B cell (primary cell): ENCODE results near the gene CSRNP2. TPM values are rescaled to one million over a fixed set of nuclear protein-coding genes. Genes with fewer than 3 reads are reported as not detected.

Experiments
- ATAC-seq: fragments of 200-7000 bp; cut with Tn5 transposase; one replicate; pipeline ENCODE4 v1.10.0; 2021; ENCODE audit warnings: low read depth, mild to moderate bottlenecking, moderate number of reproducible peaks, moderate library complexity
- CTCF ChIA-PET: fragments of 350-600 bp; sonication (Branson Sonifier 250); formaldehyde crosslinking; loops from one replicate; lab custom pipeline; 2021; ENCODE audit warnings: antibody characterized with exemption, inconsistent platforms; lab: Charles Lee
- POLR2A ChIA-PET: fragments of 350-600 bp; sonication (Branson Sonifier 250); formaldehyde crosslinking; loops from one replicate; lab custom pipeline; 2021; ENCODE audit warnings: antibody characterized with exemption; lab: Charles Lee
- DNase-seq: peaks from one replicate; pipeline ENCODE4 v3.0.0; 2013
- H2AFZ ChIP-seq: 2 replicates; pipeline ENCODE4 v1.6.1; 2012; ENCODE audit warnings: mild to moderate bottlenecking, low read depth, low read length; ENCODE audit not compliant: insufficient read depth, poor library complexity, severe bottlenecking
- H3K27ac ChIP-seq, 2 donors: 1 replicate in 1 of 2; 2 replicates in 1 of 2; pipeline ENCODE4 v1.5.1; 2012 to 2013; ENCODE audit warnings: low read length in 2 of 2, mild to moderate bottlenecking in 2 of 2, moderate library complexity in 1 of 2
- H3K27me3 ChIP-seq, 4 experiments: fragments of 200-600 bp in 1 of 4; sonication (generic) in 1 of 4; replicated peaks in 1 of 4; 1 replicate in 2 of 4; 2 replicates in 2 of 4; pipeline versions ENCODE4 v1.6.1 to v1.7.0; 2013 to 2016; ENCODE audit warnings: low read length in 3 of 4, mild to moderate bottlenecking in 2 of 4, mixed read lengths in 1 of 4, moderate library complexity in 1 of 4; ENCODE audit not compliant: insufficient read depth in 4 of 4, control insufficient read depth in 3 of 4; ENCODE audit errors: control extremely low read depth in 1 of 4
- H3K36me3 ChIP-seq, 2 experiments: replicated peaks in 1 of 2; 1 replicate in 1 of 2; 2 replicates in 1 of 2; pipeline versions ENCODE4 v1.6.1 to v1.7.1; 2013; ENCODE audit warnings: low read length in 1 of 2; ENCODE audit not compliant: insufficient read depth in 2 of 2, control insufficient read depth in 1 of 2; ENCODE audit errors: control extremely low read depth in 1 of 2, extremely low read depth in 1 of 2
- H3K4me1 ChIP-seq, 2 donors: fragments of 200-600 bp in 1 of 2; sonication (generic) in 1 of 2; 1 replicate in 1 of 2; 2 replicates in 1 of 2; pipeline versions ENCODE4 v1.5.1 to v1.6.1; 2013 to 2017; ENCODE audit warnings: low read length in 2 of 2; ENCODE audit not compliant: control insufficient read depth in 2 of 2, insufficient read depth in 2 of 2
- H3K4me2 ChIP-seq: replicated peaks from 2 replicates; pipeline ENCODE3; 2012; ENCODE audit warnings: mild to moderate bottlenecking, low read depth, low read length; ENCODE audit not compliant: poor library complexity, severe bottlenecking
- H3K4me3 ChIP-seq, 5 experiments: fragments of 200-600 bp in 1 of 5; sonication (generic) in 1 of 5; 1 replicate in 3 of 5; 2 replicates in 2 of 5; pipeline versions ENCODE4 v1.5.1 to v1.7.0; 2011 to 2016; ENCODE audit warnings: low read length in 4 of 5, mild to moderate bottlenecking in 4 of 5, low read depth in 2 of 5, control low read depth in 1 of 5, moderate library complexity in 1 of 5; ENCODE audit not compliant: insufficient read depth in 1 of 5; ENCODE audit errors: control extremely low read depth in 1 of 5, extremely low read depth in 1 of 5
- H3K79me2 ChIP-seq: fragments of 200-600 bp; sonication (generic); one replicate; pipeline ENCODE4 v1.6.0; 2016; ENCODE audit warnings: low read length; ENCODE audit not compliant: control insufficient read depth, insufficient read depth
- H3K9ac ChIP-seq: fragments of 200-600 bp; sonication (generic); 2 replicates; pipeline ENCODE4 v1.6.1; 2017; ENCODE audit warnings: mild to moderate bottlenecking, low read length, moderate library complexity
- H3K9me3 ChIP-seq, 3 donors: one replicate each; pipeline versions ENCODE4 v1.6.1 to v1.7.1; 2013; ENCODE audit warnings: low read length in 2 of 3; ENCODE audit not compliant: control insufficient read depth in 2 of 3, insufficient read depth in 1 of 3; ENCODE audit errors: control extremely low read depth in 1 of 3
- H4K20me1 ChIP-seq: 2 replicates; pipeline ENCODE4 v1.6.0; 2012; ENCODE audit warnings: mild to moderate bottlenecking, low read length; ENCODE audit not compliant: insufficient read depth, control insufficient read depth, poor library complexity, severe bottlenecking
- H3K27ac Mint-ChIP-seq: one replicate; pipeline ENCODE4 v1.8.0; 2021; ENCODE audit warnings: mixed read lengths
- H3K27me3 Mint-ChIP-seq: one replicate; pipeline ENCODE4 v1.8.0; 2021; ENCODE audit warnings: mixed read lengths
- H3K4me1 Mint-ChIP-seq: one replicate; pipeline ENCODE4 v1.8.0; 2021; ENCODE audit warnings: mixed read lengths
- H3K4me3 Mint-ChIP-seq: one replicate; pipeline ENCODE4 v1.8.0; 2021; ENCODE audit warnings: mixed read lengths
- H3K9me3 Mint-ChIP-seq: one replicate; pipeline ENCODE4 v1.8.0; 2022; ENCODE audit warnings: mixed read lengths; ENCODE audit not compliant: insufficient read depth
- CTCF ChIP-seq: fragments of 200-600 bp; IDR thresholded peaks from one replicate; pipeline ENCODE4 v1.8.0; 2022; ENCODE audit warnings: antibody characterized with exemption, mild to moderate bottlenecking
- EZH2 ChIP-seq: IDR thresholded peaks from 2 replicates; pipeline ENCODE4 v1.6.1; 2012; ENCODE audit warnings: borderline replicate concordance, low read depth, mild to moderate bottlenecking, moderate library complexity, low read length; ENCODE audit not compliant: insufficient read depth, poor library complexity, severe bottlenecking
- WGBS: methylation state at CpG from one replicate; pipeline ENCODE4 v1.1.5; 2013; ENCODE audit warnings: missing lambda C conversion rate; ENCODE audit not compliant: insufficient coverage; 5-methylcytosine and 5-hydroxymethylcytosine counted together
- intact Hi-C: fragments of 100-400 bp; cut with micrococcal nuclease; formaldehyde crosslinking; loops from one replicate; pipeline ENCODE4 v1.10.0; 2022
- polyA plus RNA-seq: library from polyadenylated mRNA; depleted of rRNA; stranded (reverse); fragments of >200 nt; gene quantifications from 2 replicates; pipeline ENCODE4 v1.2.3, GENCODE V29; 2012
- total RNA-seq, 2 donors: library from RNA; stranded (reverse); fragments of 120-200 nt in 1 of 2; gene quantifications; 1 replicate in 1 of 2; 2 replicates in 1 of 2; pipeline versions ENCODE4 v1.2.3 to v1.2.4, GENCODE V29; 2013 to 2022

CSRNP2 gene
- total and polyA plus RNA-seq, 2 donors (not counting 1 experiment from before 2014, with no cell fraction given) = 10.3 to 49.8 TPM

GRCh38 chr12:51067771-51068170 lies 15.6 kb downstream of the CSRNP2 start:
- no peaks in the 10 kb centered on the region for H4K20me1 ChIP-seq
- H3K9ac ChIP-seq = no peak overlapping the region
- WGBS = 95% methylated on average over 7 of the region's 7 CpGs
- H3K27me3 ChIP-seq = no peaks in the 10 kb centered on the region
- POLR2A ChIA-PET = no interaction called here
- no peaks in the 10 kb centered on the region for H3K9me3 Mint-ChIP-seq
- H3K4me1 ChIP-seq = no peaks in the 10 kb centered on the region
- H3K4me3 ChIP-seq = no peak overlapping the region
- no peak overlapping the region for H3K27ac Mint-ChIP-seq
- no peaks in the 10 kb centered on the region for H3K9me3 ChIP-seq
- no peaks in the 10 kb centered on the region for H3K79me2 ChIP-seq
- H3K4me1 Mint-ChIP-seq = no peaks in the 10 kb centered on the region
- CTCF ChIA-PET = no interaction called here
- H2AFZ ChIP-seq = no peak overlapping the region
- H3K36me3 ChIP-seq = peaks cover 9 to 60% of the 10 kb centered on the region in 2 experiments
- H3K27ac ChIP-seq = no peak overlapping the region
- H3K27me3 Mint-ChIP-seq = no peaks in the 10 kb centered on the region
- DNase-seq (no peak), ATAC-seq (no peak)
- no peak overlapping the region for H3K4me2 ChIP-seq
- H3K4me3 Mint-ChIP-seq = no peak overlapping the region
- intact Hi-C loops = no loop called here
- TF ChIP-seq EZH2 (no peak), CTCF (no peak)

GRCh38 chr12:51067229-51067628 lies 16.2 kb downstream of the CSRNP2 start:
- CTCF ChIA-PET = no interaction called here
- H3K27ac Mint-ChIP-seq = no peak overlapping the region

More at GRCh38 chr12:51067229-51067628, 16.2 kb downstream of the CSRNP2 start:
- no peak overlapping the region for H3K4me3 ChIP-seq
- POLR2A ChIA-PET = no interaction called here
- H4K20me1 ChIP-seq = no peaks in the 10 kb centered on the region
- Mint-ChIP-seq H3K4me3 (no peak overlapping the region), H3K9me3 (no peaks in the 10 kb centered on the region), H3K4me1 (no peaks in the 10 kb centered on the region), H3K27me3 (no peaks in the 10 kb centered on the region)
- H3K36me3 ChIP-seq = peaks cover 9 to 64% of the 10 kb centered on the region in 2 experiments
- intact Hi-C loops = no loop called here
- no peaks in the 10 kb centered on the region for H3K27me3 ChIP-seq
- H3K9me3 ChIP-seq = no peaks in the 10 kb centered on the region
- no peak overlapping the region for H2AFZ ChIP-seq
- no peaks in the 10 kb centered on the region for H3K79me2 ChIP-seq
- DNase-seq = no peak
- TF ChIP-seq CTCF = no peak
- TF ChIP-seq EZH2 = no peak
- no peak overlapping the region for H3K9ac ChIP-seq
- no peak overlapping the region for H3K27ac ChIP-seq
- 92% methylated on average over 1 of the region's 4 CpGs for WGBS
- no peak overlapping the region for H3K4me2 ChIP-seq
- no peak for ATAC-seq
- no peaks in the 10 kb centered on the region for H3K4me1 ChIP-seq
